Gastroesophageal sphincter (tissue), 4 donors: ENCODE measurements around the gene METRNL. TPM values are rescaled to one million over a fixed set of nuclear protein-coding genes. Genes with fewer than 3 reads are reported as not detected.
A peak's percentile ranks its signal among the peaks of the same experiment; 100 is the strongest.

Source experiments
- ATAC-seq: fragments of 150-250 bp; one replicate; pipeline ENCODE4 v1.9.1; 2016; ENCODE audit warnings: mild to moderate bottlenecking, moderate library complexity
- H3K27ac ChIP-seq, 4 donors: fragments of 200-600 bp; sonication (generic) in 3 of 4; 1 replicate in 3 of 4; 2 replicates in 1 of 4; pipeline ENCODE4 v1.5.1; 2016 to 2019
- H3K27me3 ChIP-seq: fragments of 200-600 bp; sonication (generic); one replicate; pipeline ENCODE4 v1.5.1; 2019
- H3K36me3 ChIP-seq, 2 donors: fragments of 200-600 bp; sonication (generic); one replicate each; pipeline ENCODE4 v1.5.1; 2019; ENCODE audit warnings: control low read depth in 1 of 2
- H3K4me1 ChIP-seq, 3 donors: fragments of 200-600 bp; sonication (generic); 1 replicate in 2 of 3; 2 replicates in 1 of 3; pipeline ENCODE4 v1.5.1; 2016 to 2019; ENCODE audit warnings: control low read depth in 2 of 3
- H3K4me3 ChIP-seq, 2 donors: fragments of 200-600 bp; sonication (generic); one replicate each; pipeline ENCODE4 v1.5.1; 2019; ENCODE audit warnings: mild to moderate bottlenecking in 1 of 2, moderate library complexity in 1 of 2
- H3K9me3 ChIP-seq, 3 donors: fragments of 200-600 bp; sonication (generic); one replicate each; pipeline ENCODE4 v1.5.1; 2017 to 2019; ENCODE audit warnings: control low read depth in 2 of 3
- EP300 ChIP-seq: sonication (generic); formaldehyde crosslinking; IDR thresholded peaks from one replicate; pipeline ENCODE4 v1.6.1; 2017; ENCODE audit warnings: antibody characterized with exemption, mild to moderate bottlenecking
- POLR2A ChIP-seq, 2 donors: fragments of 450-650 bp; IDR thresholded peaks; one replicate each; pipeline ENCODE4 v1.6.1; 2017; ENCODE audit warnings: antibody characterized with exemption in 2 of 2, mild to moderate bottlenecking in 2 of 2, moderate library complexity in 1 of 2
- POLR2AphosphoS5 ChIP-seq: sonication (generic); formaldehyde crosslinking; IDR thresholded peaks from one replicate; pipeline ENCODE4 v1.6.1; 2017; ENCODE audit warnings: antibody characterized with exemption
- WGBS, 2 donors: methylation state at CpG; one replicate each; pipeline ENCODE4 v1.1.5; 2018; ENCODE audit warnings: low coverage in 1 of 2; 5-methylcytosine and 5-hydroxymethylcytosine counted together
- total RNA-seq, 4 donors: library from RNA; depleted of rRNA; stranded (reverse); fragments of >200 nt; gene quantifications; one replicate each; pipeline ENCODE4 v1.1.0, GENCODE V29; 2016
- TF ChIP-seq, protein P1 (sequence below), 4 experiments: fragments of 200-600 bp in 2 of 4; fragments of 450-650 bp in 2 of 4; sonication (generic) in 1 of 4; IDR thresholded peaks; one replicate each; pipeline ENCODE4 v1.5.1; 2017 to 2019; ENCODE audit warnings: antibody characterized with exemption in 4 of 4, mild to moderate bottlenecking in 2 of 4, moderate library complexity in 2 of 4

The METRNL gene
- total RNA-seq, 4 donors from 2014 or later, result 41.1 to 82.6 (median 66.3) TPM

DNA sequence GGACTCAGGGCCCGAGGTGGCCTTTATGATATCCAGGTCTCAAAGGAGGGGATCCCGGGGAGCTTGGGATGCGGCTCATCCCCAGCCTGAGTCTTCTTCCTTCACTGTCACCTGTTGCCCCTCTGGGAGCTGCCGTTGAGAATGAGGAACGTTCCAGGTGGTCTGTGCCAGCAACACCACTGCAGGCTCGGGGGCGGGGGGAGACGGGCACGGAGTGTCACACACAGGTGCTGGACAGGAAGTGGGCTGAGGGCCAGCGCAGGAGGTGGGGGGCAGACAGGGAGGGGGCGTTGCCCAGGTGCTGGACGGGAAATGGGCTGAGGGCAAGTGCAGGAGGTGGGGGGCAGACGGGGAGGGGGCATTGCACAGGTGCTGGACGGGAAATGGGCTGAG lies 28.2 kb downstream of the METRNL start:
- Histone ChIP-seq H3K36me3 (no peaks in the 10 kb centered on the region), H3K27ac (peak overlapping the region in 1 of 4 donors; percentile 71), H3K9me3 (no peaks in the 10 kb centered on the region), H3K4me3 (no peak overlapping the region), H3K4me1 (peaks cover 0 to 47% (median 23%) of the 10 kb centered on the region in 3 donors), H3K27me3 (peaks cover 6% of the 10 kb centered on the region)
- TF ChIP-seq, protein P1, sequence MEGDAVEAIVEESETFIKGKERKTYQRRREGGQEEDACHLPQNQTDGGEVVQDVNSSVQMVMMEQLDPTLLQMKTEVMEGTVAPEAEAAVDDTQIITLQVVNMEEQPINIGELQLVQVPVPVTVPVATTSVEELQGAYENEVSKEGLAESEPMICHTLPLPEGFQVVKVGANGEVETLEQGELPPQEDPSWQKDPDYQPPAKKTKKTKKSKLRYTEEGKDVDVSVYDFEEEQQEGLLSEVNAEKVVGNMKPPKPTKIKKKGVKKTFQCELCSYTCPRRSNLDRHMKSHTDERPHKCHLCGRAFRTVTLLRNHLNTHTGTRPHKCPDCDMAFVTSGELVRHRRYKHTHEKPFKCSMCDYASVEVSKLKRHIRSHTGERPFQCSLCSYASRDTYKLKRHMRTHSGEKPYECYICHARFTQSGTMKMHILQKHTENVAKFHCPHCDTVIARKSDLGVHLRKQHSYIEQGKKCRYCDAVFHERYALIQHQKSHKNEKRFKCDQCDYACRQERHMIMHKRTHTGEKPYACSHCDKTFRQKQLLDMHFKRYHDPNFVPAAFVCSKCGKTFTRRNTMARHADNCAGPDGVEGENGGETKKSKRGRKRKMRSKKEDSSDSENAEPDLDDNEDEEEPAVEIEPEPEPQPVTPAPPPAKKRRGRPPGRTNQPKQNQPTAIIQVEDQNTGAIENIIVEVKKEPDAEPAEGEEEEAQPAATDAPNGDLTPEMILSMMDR (IDR thresholded peaks at IDR 0.05), result no peak
- no peak for TF ChIP-seq POLR2A (IDR thresholded peaks at IDR 0.05)
- no peak for TF ChIP-seq EP300
- no peak for TF ChIP-seq POLR2AphosphoS5
- WGBS, 2 donors, result 50% methylated on average over 2 of the region's 14 CpGs; no CpG with 5 or more reads in 1 of the 2 donors
- no peak for ATAC-seq

DNA sequence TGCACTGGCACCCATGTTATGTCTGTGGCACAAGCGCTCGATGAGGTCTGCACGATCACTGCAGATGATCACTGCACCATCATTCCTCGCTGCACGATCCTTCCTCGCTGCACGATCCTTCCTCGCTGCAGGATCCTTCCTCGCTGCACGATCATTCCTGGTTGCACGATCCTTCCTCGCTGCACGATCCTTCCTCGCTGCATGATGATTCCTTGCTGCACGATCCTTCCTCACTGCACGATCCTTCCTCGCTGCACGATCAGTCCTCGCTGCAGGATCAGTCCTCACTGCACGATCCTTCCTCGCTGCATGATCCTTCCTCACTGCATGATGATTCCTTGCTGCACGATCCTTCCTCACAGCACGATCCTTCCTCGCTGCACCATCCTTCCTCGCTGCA lies 29.3 kb downstream of the METRNL start:
- no peak overlapping the region for H3K4me3 ChIP-seq
- TF ChIP-seq POLR2A (IDR thresholded peaks at IDR 0.05) (no peak), EP300 (no peak), POLR2AphosphoS5 (no peak)
- TF ChIP-seq, protein P1 (IDR thresholded peaks at IDR 0.05), result no peak
- no peak overlapping the region for H3K27ac ChIP-seq
- WGBS, 2 donors, result 94 to 100% methylated on average over 4 to 24 of the region's 25 CpGs
- H3K4me1 ChIP-seq, result peaks cover 0 to 42% (median 23%) of the 10 kb centered on the region in 3 donors
- no peak for ATAC-seq
- peaks cover 6% of the 10 kb centered on the region for H3K27me3 ChIP-seq
- H3K36me3 ChIP-seq, result no peaks in the 10 kb centered on the region
- H3K9me3 ChIP-seq, result no peaks in the 10 kb centered on the region

DNA sequence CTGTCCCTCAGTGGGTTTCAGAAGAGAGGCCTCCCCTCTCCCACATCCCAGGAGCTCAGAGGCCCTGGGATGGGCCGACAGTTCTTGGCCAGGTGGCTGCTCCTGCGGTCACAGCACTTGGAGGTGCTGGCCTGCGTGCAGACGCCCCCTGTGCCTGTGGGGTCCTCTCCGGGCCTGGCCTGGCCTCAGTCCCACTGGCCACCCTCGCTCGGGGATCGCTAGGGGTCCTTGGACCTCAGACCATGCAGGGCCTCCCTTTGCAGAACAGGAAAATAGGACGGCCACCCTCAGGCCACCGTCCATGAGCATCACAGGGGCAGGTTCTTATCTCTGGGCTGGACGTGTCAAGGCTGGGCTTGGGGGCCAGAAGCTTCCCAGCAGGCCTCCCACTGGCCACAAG lies 30.0 kb downstream of the METRNL start:
- TF ChIP-seq POLR2A (IDR thresholded peaks at IDR 0.05) (no peak), POLR2AphosphoS5 (no peak), EP300 (no peak)
- TF ChIP-seq, protein P1 (IDR thresholded peaks at IDR 0.05), result no peak
- ATAC-seq, result no peak
- Histone ChIP-seq H3K9me3 (no peaks in the 10 kb centered on the region), H3K4me1 (peaks cover 0 to 36% (median 23%) of the 10 kb centered on the region in 3 donors), H3K27ac (peak overlapping the region in 3 of 4 donors; percentile 79 to 81 (median 80)), H3K4me3 (peak overlapping the region in 1 of 2 donors; percentile 48), H3K27me3 (peaks cover 6% of the 10 kb centered on the region), H3K36me3 (no peaks in the 10 kb centered on the region)
- WGBS, 2 donors, result 90% methylated on average over 2 of the region's 11 CpGs; no CpG with 5 or more reads in 1 of the 2 donors

DNA sequence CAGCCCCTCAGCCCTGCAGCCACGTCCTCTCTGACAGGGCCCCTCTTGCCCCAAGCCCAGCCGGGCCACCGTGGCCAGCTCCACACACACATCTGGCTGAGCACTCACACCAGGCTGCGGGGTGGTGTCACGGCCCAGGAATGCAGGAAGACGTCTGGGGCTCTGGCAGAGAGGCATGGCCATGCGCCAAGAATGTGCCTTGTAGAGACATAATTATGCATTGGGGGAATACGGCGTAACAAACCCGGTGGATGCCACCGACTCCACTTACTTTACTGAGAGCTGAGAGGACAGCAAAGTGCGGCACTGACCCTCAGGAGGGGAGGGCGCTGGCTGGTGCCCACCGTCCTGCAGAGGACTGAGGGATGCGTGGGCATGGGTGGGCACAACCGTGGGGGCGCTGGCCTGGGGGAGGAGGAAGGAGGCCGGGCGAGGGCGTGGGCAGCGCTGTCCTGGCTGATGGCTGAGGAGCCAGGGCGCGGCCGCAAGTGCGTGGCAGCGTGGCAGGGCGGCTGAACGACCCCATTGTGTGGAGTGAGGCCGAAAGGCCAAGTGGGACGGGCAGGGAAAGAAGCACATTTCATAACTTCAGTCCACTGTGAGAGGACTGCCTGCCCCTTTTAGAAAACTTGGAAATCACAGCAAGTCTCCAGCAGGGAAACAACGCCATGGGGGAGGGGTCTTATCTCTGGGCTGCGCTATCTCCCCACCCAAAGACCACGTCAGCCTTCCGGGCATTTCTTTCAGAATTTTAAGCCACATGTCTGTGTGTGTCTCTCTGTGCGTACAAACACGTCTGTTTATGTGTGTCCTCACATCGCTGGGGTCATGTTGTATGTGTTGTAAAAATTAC lies 30.6 kb downstream of the METRNL start:
- no peaks in the 10 kb centered on the region for H3K9me3 ChIP-seq
- peak overlapping the region; percentile 10 to 48 for H3K4me3 ChIP-seq
- H3K36me3 ChIP-seq, result no peaks in the 10 kb centered on the region
- WGBS, 2 donors, result 16 to 34% methylated on average over 8 to 14 of the region's 37 CpGs
- peak overlapping the region in 3 of 4 donors; percentile 79 to 81 (median 80) for H3K27ac ChIP-seq
- peaks cover 0 to 30% (median 23%) of the 10 kb centered on the region in 3 donors for H3K4me1 ChIP-seq
- peak; percentile 84 for ATAC-seq
- H3K27me3 ChIP-seq, result peaks cover 6% of the 10 kb centered on the region
- TF ChIP-seq POLR2A (IDR thresholded peaks at IDR 0.05), result no peak
- TF ChIP-seq POLR2AphosphoS5, result peak; percentile 96

- 31 to 43% methylated on average over 9 to 16 of the region's 16 CpGs for WGBS, 2 donors
- Histone ChIP-seq H3K27ac (peak overlapping the region in 3 of 4 donors; percentile 79 to 81 (median 80)), H3K27me3 (peaks cover 6% of the 10 kb centered on the region), H3K9me3 (no peaks in the 10 kb centered on the region), H3K36me3 (no peaks in the 10 kb centered on the region), H3K4me1 (peaks cover 0 to 28% (median 23%) of the 10 kb centered on the region in 3 donors), H3K4me3 (peak overlapping the region in 1 of 2 donors; percentile 48)
- ATAC-seq, result peak; percentile 21
- TF ChIP-seq EP300 (no peak), POLR2AphosphoS5 (no peak), POLR2A (IDR thresholded peaks at IDR 0.05) (no peak)
- TF ChIP-seq, protein P1 (IDR thresholded peaks at IDR 0.05), result no peak
Observed at GRCh38 chr17:83110735-83111134, 31.3 kb downstream of the METRNL start.
